ENCODE data around the gene ARHGEF7. TPM values are rescaled to one million over a fixed set of nuclear protein-coding genes. Genes with fewer than 3 reads are reported as not detected.

ARHGEF7 gene
- total RNA-seq, 1 experiment from 2014 or later, result 17.9 TPM

- DNase-seq (ENCODE audit: extremely low read depth, low read depth), result no peak
These were observed 172.1 kb downstream of the ARHGEF7 start for GRCh38 chr13:111287201-111287600.

GRCh38 chr13:111288276-111288675 lies 173.2 kb downstream of the ARHGEF7 start:
- no peak for DNase-seq (ENCODE audit: extremely low read depth, low read depth)

- DNase-seq (ENCODE audit: extremely low read depth, low read depth), result no peak
These were observed 174.1 kb downstream of the ARHGEF7 start for GRCh38 chr13:111289251-111289650.

- no peak for DNase-seq (ENCODE audit: extremely low read depth, low read depth)
These were observed 176.8 kb downstream of the ARHGEF7 start for GRCh38 chr13:111291908-111292307.

- DNase-seq (ENCODE audit: extremely low read depth, low read depth), result no peak
These were observed 177.8 kb downstream of the ARHGEF7 start for GRCh38 chr13:111292710-111293485.

GRCh38 chr13:111295886-111296285 lies 180.8 kb downstream of the ARHGEF7 start:
- DNase-seq (ENCODE audit: extremely low read depth, low read depth), result no peak

GRCh38 chr13:111296417-111296816 lies 181.3 kb downstream of the ARHGEF7 start:
- DNase-seq (ENCODE audit: extremely low read depth, low read depth), result no peak

GRCh38 chr13:111298214-111298975 lies 183.3 kb downstream of the ARHGEF7 start:
- DNase-seq (ENCODE audit: extremely low read depth, low read depth), result no peak

GRCh38 chr13:111302045-111302726 lies 187.1 kb downstream of the ARHGEF7 start:
- no peak for DNase-seq (ENCODE audit: extremely low read depth, low read depth)

GRCh38 chr13:111303559-111303958 lies 188.4 kb downstream of the ARHGEF7 start:
- DNase-seq (ENCODE audit: extremely low read depth, low read depth), result no peak

GRCh38 chr13:111304041-111304544 lies 189.0 kb downstream of the ARHGEF7 start:
- DNase-seq (ENCODE audit: extremely low read depth, low read depth), result no peak

- DNase-seq (ENCODE audit: extremely low read depth, low read depth), result no peak
These were observed 189.6 kb downstream of the ARHGEF7 start for GRCh38 chr13:111304603-111305289.

GRCh38 chr13:111312944-111313590 lies 198.0 kb downstream of the ARHGEF7 start:
- DNase-seq (ENCODE audit: extremely low read depth, low read depth), result no peak

GRCh38 chr13:111313911-111314425 lies 198.9 kb downstream of the ARHGEF7 start:
- no peak for DNase-seq (ENCODE audit: extremely low read depth, low read depth)

- DNase-seq (ENCODE audit: extremely low read depth, low read depth), result no peak
These were observed 199.7 kb downstream of the ARHGEF7 start for GRCh38 chr13:111314852-111315251.

- DNase-seq (ENCODE audit: extremely low read depth, low read depth), result no peak
These were observed 200.4 kb downstream of the ARHGEF7 start for GRCh38 chr13:111315347-111315995.

GRCh38 chr13:111316161-111316730 lies 201.1 kb downstream of the ARHGEF7 start:
- DNase-seq (ENCODE audit: extremely low read depth, low read depth), result no peak

- no peak for DNase-seq (ENCODE audit: extremely low read depth, low read depth)
These were observed 202.0 kb downstream of the ARHGEF7 start for GRCh38 chr13:111317042-111317550.
